ENCODE data around the gene PANX2.

GRCh38 chr22:50146439-50147238 is 23.9 kb upstream of the PANX2 start:
- no peak for TF ChIP-seq ZBTB1 (CRISPR knock-in tag; IDR thresholded peaks at IDR 0.05; ENCODE audit: borderline replicate concordance)
- TF ChIP-seq GMEB1 (CRISPR knock-in tag; IDR thresholded peaks at IDR 0.05; ENCODE audit: borderline replicate concordance), result no peak
- TF ChIP-seq ZZZ3 (CRISPR knock-in tag; IDR thresholded peaks at IDR 0.05; ENCODE audit: borderline replicate concordance), result no peak
- TF ChIP-seq CTCF (CRISPR knock-in tag; IDR thresholded peaks at IDR 0.05), result peak; percentile 93
- no peak for TF ChIP-seq IRF1 (CRISPR knock-in tag; IDR thresholded peaks at IDR 0.05; ENCODE audit: low read depth)
- no peak for TF ChIP-seq ZBTB34 (CRISPR knock-in tag; IDR thresholded peaks at IDR 0.05)
- TF ChIP-seq SALL2 (CRISPR knock-in tag; IDR thresholded peaks at IDR 0.05), result no peak
- TF ChIP-seq RAD21 (CRISPR knock-in tag; IDR thresholded peaks at IDR 0.05), result peak; percentile 75
- TF ChIP-seq ARID5B (CRISPR knock-in tag; IDR thresholded peaks at IDR 0.05), result peak; percentile 45
- no peak for TF ChIP-seq EP300 (IDR thresholded peaks at IDR 0.05; ENCODE audit: low read depth in 2 of 2, low read length in 2 of 2)
- TF ChIP-seq EP300 (CRISPR knock-in tag; IDR thresholded peaks at IDR 0.05; ENCODE audit: borderline replicate concordance), result 0 out of 2 replicates have a peak, but pooled peaks have one; percentile 23
- peak in 1 of 2 experiments; percentile 43; a peak in 2 of 4 replicates for TF ChIP-seq POLR2A (IDR thresholded peaks at IDR 0.05; ENCODE audit: insufficient read depth in 1 of 2, low read depth in 2 of 2, low read length in 2 of 2)
- no peak for TF ChIP-seq RFXAP (CRISPR knock-in tag; IDR thresholded peaks at IDR 0.05; ENCODE audit: borderline replicate concordance)
- no peak for TF ChIP-seq SAFB2 (CRISPR knock-in tag; IDR thresholded peaks at IDR 0.05; ENCODE audit: borderline replicate concordance, low read depth)
- TF ChIP-seq MTF2 (CRISPR knock-in tag; IDR thresholded peaks at IDR 0.05; ENCODE audit: borderline replicate concordance), result no peak

Data from HepG2 (cell line).